H1 (cell line): ENCODE measurements around the gene PRKAR1B. TPM values are rescaled to one million over a fixed set of nuclear protein-coding genes. Genes with fewer than 3 reads are reported as not detected.

Experiments
- CBX5 ChIP-seq: fragments of 300-800, 300-1000 bp; sonication (generic); IDR thresholded peaks from 2 replicates; pipeline ENCODE4 v1.7.1; 2016; ENCODE audit warnings: antibody characterized with exemption, low read length, low read depth
- SAP30 ChIP-seq: fragments of 300-600 bp; sonication (generic); IDR thresholded peaks from 2 replicates; pipeline ENCODE4 v1.7.1; 2012; ENCODE audit warnings: low read length, moderate library complexity, mild to moderate bottlenecking, inconsistent platforms; ENCODE audit not compliant: insufficient read depth, insufficient replicate concordance
- polyA plus RNA-seq, 7 experiments: library from polyadenylated mRNA; depleted of rRNA in 3 of 7; stranded (reverse) in 5 of 7; unstranded in 2 of 7; fragments of >200 nt in 5 of 7; fragments of 200-250 nt in 2 of 7; gene quantifications; 1 replicate in 5 of 7; 2 replicates in 1 of 7; 4 replicates in 1 of 7; pipeline versions ENCODE4 v1.2.1 to v1.2.3, GENCODE V29; 2011 to 2013; ENCODE audit warnings: missing spikeins in 2 of 7, mixed read lengths in 2 of 7
- total RNA-seq: library from RNA; stranded (reverse); fragmentation: NEBNext Ultra II Directional; extraction: Animal tissue kit (Norgen Biotek cat#: 25700); gene quantifications from 2 replicates; pipeline ENCODE4 v1.2.1, GENCODE V29; 2021

Gene PRKAR1B
- total and polyA plus RNA-seq, 2 of the 8 experiments (the other 6 are each of a cell fraction or from before 2014, with no cell fraction given): 12.3 to 55.7 TPM

GRCh38 chr7:582931-583330 is 144.2 kb downstream of the PRKAR1B start (continued):
- TF ChIP-seq CBX5 (no peak), SAP30 (no peak)
